NCI-H2227 treated with DMSO at 0.1 percent for 48 hours (cell line): ENCODE data around the gene BZW2.
A peak's percentile ranks its signal among the peaks of the same experiment; 100 is the strongest.

Source experiments
- DNase-seq: peaks from one replicate; lab custom pipeline; 2025; lab: John Stamatoyannopoulos, UW

Gene BZW2

GRCh38 chr7:16645593-16646471, at the start of gene BZW2, which contains the start of gene ANKMY2:
BZW2 (plus strand) TSS chr7:16646181; CDS start chr7:16665444, 19,263 bp downstream.
ANKMY2 (minus strand) TSS chr7:16645754; CDS start chr7:16645573, 181 bp downstream.
- DNase-seq = peak; percentile 94

- no peak for DNase-seq
Measured at GRCh38 chr7:16598015-16598414, 48.0 kb upstream of the BZW2 start.

- no peak for DNase-seq
Measured at GRCh38 chr7:16599860-16600259, 46.1 kb upstream of the BZW2 start.

- no peak for DNase-seq
Measured at GRCh38 chr7:16603633-16604032, 42.3 kb upstream of the BZW2 start.

- no peak for DNase-seq
Measured at GRCh38 chr7:16604054-16604453, 41.9 kb upstream of the BZW2 start.

- DNase-seq = no peak
Measured at GRCh38 chr7:16606704-16607103, 39.3 kb upstream of the BZW2 start.

- no peak for DNase-seq
Measured at GRCh38 chr7:16609842-16610450, 36.0 kb upstream of the BZW2 start.

- no peak for DNase-seq
Measured at GRCh38 chr7:16611711-16612110, 34.3 kb upstream of the BZW2 start.

- no peak for DNase-seq
Measured at GRCh38 chr7:16615228-16615627, 30.8 kb upstream of the BZW2 start.

- DNase-seq = no peak
Measured at GRCh38 chr7:16616122-16616521, 29.9 kb upstream of the BZW2 start.

- DNase-seq = no peak
Measured at GRCh38 chr7:16616542-16616941, 29.4 kb upstream of the BZW2 start.

- DNase-seq = no peak
Measured at GRCh38 chr7:16619979-16620408, 26.0 kb upstream of the BZW2 start.

GRCh38 chr7:16626388-16626787, 19.6 kb upstream of the BZW2 start:
- no peak for DNase-seq

- DNase-seq = no peak
Measured at GRCh38 chr7:16627236-16627635, 18.7 kb upstream of the BZW2 start.

GRCh38 chr7:16630654-16631053, 15.3 kb upstream of the BZW2 start:
- no peak for DNase-seq

GRCh38 chr7:16634271-16634738, 11.7 kb upstream of the BZW2 start:
- DNase-seq = no peak

GRCh38 chr7:16636555-16637101, 9.4 kb upstream of the BZW2 start:
- DNase-seq = no peak

GRCh38 chr7:16637379-16637778, 8.6 kb upstream of the BZW2 start:
- no peak for DNase-seq

- DNase-seq = peak; percentile 40
Measured at GRCh38 chr7:16638282-16639280, 7.4 kb upstream of the BZW2 start.

GRCh38 chr7:16644157-16644556, 1.8 kb upstream of the BZW2 start:
- DNase-seq = no peak
